Activated CD8-positive, alpha-beta memory T cell treated with anti-CD3 and anti-CD28 coated beads, Interleukin-2, amount 50 U/mL, for 24 hours (primary cell): ENCODE results near the gene RIT2.
"Not testable (repeated sequence)": the region's sequence is repeated elsewhere in the genome, so short reads cannot be mapped to it uniquely, and the experiment has no call there.

ENCODE experiments used
- DNase-seq: peaks from one replicate; pipeline ENCODE4 v3.0.0-alpha.2; 2020; ENCODE audit errors: extremely low read depth

The RIT2 gene

DNA sequence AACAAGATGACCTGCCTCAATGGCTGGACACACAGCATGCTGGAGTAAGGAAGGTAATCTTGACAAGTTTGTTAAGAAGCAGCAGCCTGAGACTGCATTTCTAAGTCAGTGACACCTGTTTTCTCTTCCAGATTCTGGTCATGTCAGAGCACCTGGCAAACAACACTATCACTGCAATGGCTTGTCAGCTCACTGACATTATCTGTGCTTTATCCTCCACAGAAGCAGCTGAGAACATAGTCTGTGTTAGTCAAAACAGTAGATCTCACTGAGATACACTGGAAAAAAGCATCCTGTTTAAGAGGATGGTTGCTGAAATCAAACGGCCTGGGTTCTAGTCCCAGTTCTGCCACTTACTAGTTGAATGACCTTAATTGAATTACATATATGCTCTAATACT lies 355.2 kb downstream of the RIT2 start:
- no peak for DNase-seq

DNA sequence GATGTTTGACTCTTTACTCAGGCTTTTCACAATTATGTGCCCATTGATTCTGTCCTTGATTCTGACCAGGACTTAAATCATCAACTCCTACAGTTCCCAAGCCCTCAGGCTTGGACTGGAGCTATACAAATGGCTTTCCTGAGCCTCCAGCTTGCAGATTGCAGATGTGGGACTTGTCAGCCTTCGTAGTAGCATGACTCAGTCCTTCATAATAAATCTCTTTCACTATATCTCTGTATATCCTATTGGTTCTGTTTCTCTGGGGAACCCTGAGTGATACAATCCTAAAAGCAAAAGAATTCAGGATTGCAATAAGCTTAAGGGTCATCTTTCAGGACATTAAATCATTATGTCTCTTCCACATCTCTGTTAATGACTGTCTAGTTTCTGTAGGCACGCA lies 356.6 kb downstream of the RIT2 start:
- no peak for DNase-seq

- DNase-seq: no peak
Measured at GRCh38 chr18:42756214-42756613, 359.3 kb downstream of the RIT2 start.

DNA sequence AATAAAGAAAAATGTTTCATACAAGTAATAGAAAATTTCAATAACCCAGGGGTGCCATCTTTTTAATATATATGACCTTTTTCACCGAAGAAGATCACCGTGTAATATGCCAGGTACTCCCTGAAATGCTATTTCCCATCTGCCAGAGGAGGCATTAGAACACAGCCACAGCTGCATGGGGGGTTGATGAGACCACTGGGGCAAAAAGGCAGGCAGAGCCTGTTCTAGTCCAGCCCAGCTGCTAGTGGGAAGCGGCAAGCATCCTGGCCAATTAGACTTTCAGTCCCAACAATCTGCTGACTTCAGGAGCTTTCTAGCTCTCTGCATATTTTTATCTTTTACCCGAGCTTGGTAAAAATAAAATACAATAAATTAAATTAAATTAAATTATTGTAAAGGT lies 362.6 kb downstream of the RIT2 start:
- no peak for DNase-seq

DNA sequence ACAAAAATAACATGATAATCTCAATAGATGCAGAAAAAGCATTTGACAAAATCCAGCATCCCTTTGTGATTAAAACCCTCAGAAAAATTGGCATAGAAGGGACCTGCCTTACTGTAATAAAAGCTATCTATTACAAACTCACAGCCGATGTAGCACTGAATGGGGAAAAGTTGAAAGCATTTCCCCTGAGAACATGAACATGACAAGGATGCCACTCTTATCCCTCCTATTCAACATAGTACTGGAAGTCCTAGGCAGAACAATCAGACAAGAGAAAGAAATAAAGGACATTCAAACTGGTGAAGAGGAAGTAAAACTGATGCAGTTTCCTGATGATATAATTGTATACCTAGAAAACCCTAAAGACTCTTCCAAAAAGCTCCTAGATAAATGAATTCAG lies 368.7 kb downstream of the RIT2 start:
- no peak for DNase-seq

DNA sequence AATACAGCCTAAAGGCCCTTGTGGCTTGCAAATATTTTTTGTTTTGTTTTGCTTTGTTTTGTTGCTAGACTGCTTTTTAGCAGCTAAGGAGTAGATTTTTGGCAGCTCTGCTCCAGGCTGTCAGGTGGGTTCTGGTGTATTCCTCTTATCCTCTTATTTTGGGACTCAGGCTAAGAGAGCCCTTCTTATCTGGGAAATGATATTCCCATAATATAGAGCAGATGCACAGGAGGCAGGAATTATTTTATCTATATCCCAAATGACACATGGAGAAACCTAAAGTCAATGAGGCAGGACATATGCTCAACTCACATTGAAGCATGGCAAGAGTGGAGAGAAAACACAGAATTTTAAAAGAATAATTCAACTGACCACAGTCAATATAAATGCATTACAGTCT lies 369.6 kb downstream of the RIT2 start:
- DNase-seq: no peak

- no peak for DNase-seq
Measured at GRCh38 chr18:42745171-42745570, 370.3 kb downstream of the RIT2 start.

GRCh38 chr18:42743373-42744138 lies 371.9 kb downstream of the RIT2 start:
- no peak for DNase-seq

- no peak for DNase-seq
Measured at GRCh38 chr18:42742969-42743368, 372.5 kb downstream of the RIT2 start.

DNA sequence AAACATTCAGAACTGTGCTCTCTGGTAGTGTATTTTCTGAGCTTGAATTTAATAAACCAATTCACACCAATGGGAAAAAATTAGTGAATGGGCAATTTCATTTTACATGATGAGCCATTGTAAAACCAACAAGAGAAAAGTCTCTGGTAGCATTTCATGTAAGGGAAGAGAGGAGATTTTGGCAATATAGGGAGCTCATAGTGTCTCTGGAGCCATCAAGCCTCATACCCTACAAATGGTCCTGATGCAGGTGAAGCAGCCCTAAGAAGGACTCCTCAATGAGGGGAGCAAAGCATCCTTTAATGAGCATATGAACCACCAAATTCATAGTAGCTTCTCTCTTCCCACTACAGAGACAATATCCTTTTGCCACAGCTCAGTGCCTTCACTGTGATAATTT lies 373.0 kb downstream of the RIT2 start:
- DNase-seq: no peak

- DNase-seq: not testable (repeated sequence)
Measured at GRCh38 chr18:42741805-42742347, 373.6 kb downstream of the RIT2 start.

GRCh38 chr18:42741299-42741698 lies 374.2 kb downstream of the RIT2 start:
- DNase-seq: not testable (repeated sequence)

DNA sequence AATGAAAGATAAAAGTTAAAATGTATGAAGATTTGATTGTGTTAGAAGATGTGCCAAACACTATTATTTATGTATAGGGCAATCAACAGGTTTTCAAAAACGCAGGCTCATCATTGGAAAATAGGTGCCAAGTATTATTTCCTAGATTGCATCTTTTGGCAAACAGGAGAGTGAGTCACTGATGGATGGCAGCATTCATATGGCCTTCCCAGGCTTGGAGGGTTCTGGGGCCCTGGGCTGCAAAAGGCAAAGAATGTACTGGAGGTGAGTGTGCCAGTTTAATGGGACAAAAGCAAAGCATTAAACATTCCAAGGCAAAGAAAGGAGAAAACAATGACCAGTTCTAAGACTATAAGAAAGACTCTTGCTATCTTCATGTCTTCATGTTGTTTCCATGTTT lies 379.4 kb downstream of the RIT2 start:
- DNase-seq: no peak

DNA sequence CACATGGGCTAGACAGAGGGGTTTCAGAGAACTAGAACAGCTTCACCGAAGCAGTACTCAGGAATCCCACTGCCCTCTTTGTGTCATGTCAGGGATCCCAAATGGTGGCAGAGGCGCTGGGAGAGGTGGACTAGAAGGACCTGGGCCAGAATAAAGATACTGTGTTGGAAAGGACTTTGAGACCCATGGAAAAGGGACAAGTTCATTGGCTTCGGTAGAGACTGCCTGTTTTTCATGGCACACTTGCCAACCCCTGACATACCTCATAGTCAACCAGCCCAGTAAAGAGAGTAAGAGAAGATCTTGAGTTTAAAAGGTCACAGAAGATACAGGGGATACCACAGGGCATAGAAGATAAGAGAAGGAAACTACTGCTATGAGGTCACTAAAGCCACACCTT lies 381.0 kb downstream of the RIT2 start:
- no peak for DNase-seq

DNA sequence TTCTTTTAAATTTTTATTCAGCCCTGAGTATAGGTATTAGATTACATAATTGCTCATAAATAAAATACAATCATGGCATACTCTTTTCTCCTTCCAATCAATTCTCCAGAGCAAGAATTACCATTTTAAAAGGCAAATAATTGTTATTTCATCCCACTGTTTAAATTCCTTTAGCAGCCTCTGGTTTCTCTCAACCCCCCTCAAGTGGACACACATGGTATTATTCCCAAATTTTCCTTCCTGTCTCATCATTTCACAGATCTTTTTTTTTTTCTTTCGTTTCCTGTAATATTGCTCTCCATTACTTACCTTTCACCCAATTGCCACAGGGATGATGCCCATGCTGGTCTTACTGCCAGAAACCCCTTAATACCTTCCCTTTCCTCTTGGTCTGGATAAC lies 385.2 kb downstream of the RIT2 start:
- no peak for DNase-seq

GRCh38 chr18:42719221-42719620 lies 396.3 kb downstream of the RIT2 start:
- DNase-seq: no peak

- DNase-seq: no peak
Measured at GRCh38 chr18:42712065-42712464, 403.4 kb downstream of the RIT2 start.

GRCh38 chr18:42707080-42707479 lies 408.4 kb downstream of the RIT2 start:
- DNase-seq: no peak

DNA sequence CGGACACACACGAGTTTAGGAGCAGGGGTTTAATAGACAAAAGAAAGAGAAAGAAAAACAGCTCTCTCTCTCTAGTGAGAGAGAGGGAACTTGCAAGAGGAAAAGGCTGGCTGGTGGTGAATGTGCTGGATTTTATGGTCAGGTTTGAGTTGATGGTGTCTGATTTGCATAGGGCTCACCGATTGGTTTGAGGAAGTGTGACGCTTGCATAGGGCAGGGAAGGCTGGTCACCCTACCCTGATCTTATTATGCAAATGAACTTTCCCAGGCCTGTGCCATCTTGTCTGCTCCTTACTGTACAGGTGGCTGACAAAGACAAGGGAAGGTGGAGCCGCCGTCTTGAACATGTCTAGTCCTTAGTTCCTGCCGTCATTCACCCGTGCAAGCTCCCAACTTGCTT lies 408.9 kb downstream of the RIT2 start:
- DNase-seq: no peak

GRCh38 chr18:42706029-42706608 lies 409.4 kb downstream of the RIT2 start:
- no peak for DNase-seq
